HCT116 (cell line): Measurements from ENCODE around the gene PGAM5. TPM values are rescaled to one million over a fixed set of nuclear protein-coding genes. Genes with fewer than 3 reads are reported as not detected.

ENCODE experiments used
- ATAC-seq: fragments of 200-7000 bp; cut with Tn5 transposase; 2 replicates; pipeline ENCODE4 v1.9.1; 2020; ENCODE audit warnings: mild to moderate bottlenecking, moderate library complexity
- BruUV-seq: library from RNA; stranded (reverse); fragments of 400-500 nt; replicated peaks from 2 replicates; lab custom pipeline; 2021; lab: Mats Ljungman, UMichigan
- CTCF ChIA-PET: fragments of 300-600 bp; sonication (Branson Sonifier 250); formaldehyde crosslinking; loops from one replicate; lab custom pipeline; 2021; ENCODE audit warnings: antibody characterized with exemption; lab: Charles Lee
- POLR2A ChIA-PET: fragments of 300-600, 350-600 bp; sonication (Branson Sonifier 250); formaldehyde crosslinking; loops from one replicate; lab custom pipeline; 2021; ENCODE audit warnings: antibody characterized with exemption; lab: Charles Lee
- RAD21 ChIA-PET, 2 experiments: fragments of 300-600 bp; sonication (Branson Sonifier 250); formaldehyde crosslinking; loops; one replicate each; lab custom pipeline; 2023; ENCODE audit warnings: low total read pairs in 2 of 2; ENCODE audit not compliant: uncharacterized antibody in 2 of 2, unreplicated experiment in 2 of 2, low non-redundant PET in 1 of 2; lab: Charles Lee
- DNase-seq: peaks from one replicate; pipeline ENCODE4 v3.0.0-alpha.2; 2010; ENCODE audit warnings: low read depth, low spot score
- H2AFZ ChIP-seq: fragments of 200-600 bp; shearing (Covaris generic), sonication (generic); 2 replicates; pipeline ENCODE4 v1.6.1; 2017; ENCODE audit warnings: low read depth, mixed run types, mixed read lengths, antibody characterized with exemption, low read length; ENCODE audit not compliant: poor library complexity, severe bottlenecking
- H3K27ac ChIP-seq: 2 replicates; pipeline ENCODE4 v1.5.1; 2012; ENCODE audit warnings: low read depth, low read length
- H3K27me3 ChIP-seq: fragments of 200-600 bp; sonication (generic); 2 replicates; pipeline ENCODE4 v1.6.1; 2016; ENCODE audit warnings: mixed run types, low read length, mixed read lengths; ENCODE audit not compliant: insufficient read depth
- H3K36me3 ChIP-seq, 2 experiments: fragments of 200-500 bp in 1 of 2; fragments of 200-600 bp in 1 of 2; sonication (Bioruptor generic) in 1 of 2; sonication (generic) in 1 of 2; 2 replicates each; pipeline versions ENCODE4 v1.5.1 to v1.6.1; 2014 to 2016; ENCODE audit warnings: low read length in 2 of 2, inconsistent platforms in 1 of 2, mixed read lengths in 1 of 2, mixed run types in 1 of 2; ENCODE audit not compliant: insufficient read depth in 2 of 2, control insufficient read depth in 1 of 2
- H3K4me1 ChIP-seq, 2 experiments: fragments of 200-600 bp in 1 of 2; sonication (generic) in 1 of 2; 2 replicates each; pipeline versions ENCODE4 v1.5.1 to v1.6.1; 2012 to 2017; ENCODE audit warnings: low read length in 2 of 2, inconsistent platforms in 1 of 2, mild to moderate bottlenecking in 1 of 2, mixed read lengths in 1 of 2, mixed run types in 1 of 2, moderate library complexity in 1 of 2; ENCODE audit not compliant: insufficient read depth in 2 of 2, control insufficient read depth in 1 of 2
- H3K4me2 ChIP-seq: fragments of 200-600 bp; sonication (generic); 2 replicates; pipeline ENCODE4 v1.6.1; 2017; ENCODE audit warnings: mixed run types, low read length, mixed read lengths
- H3K4me3 ChIP-seq, 2 experiments: fragments of 200-600 bp in 1 of 2; sonication (generic) in 1 of 2; replicated peaks in 1 of 2; 2 replicates each; pipeline ENCODE4 v1.5.1; 2011 to 2016; ENCODE audit warnings: low read length in 2 of 2, control low read depth in 1 of 2, low read depth in 1 of 2, mild to moderate bottlenecking in 1 of 2, mixed read lengths in 1 of 2, mixed run types in 1 of 2
- H3K79me2 ChIP-seq: fragments of 200-600 bp; sonication (generic); 2 replicates; pipeline ENCODE4 v1.6.1; 2017; ENCODE audit warnings: mild to moderate bottlenecking, mixed run types, low read length, moderate library complexity, mixed read lengths; ENCODE audit not compliant: insufficient read depth
- H3K9ac ChIP-seq: fragments of 200-600 bp; sonication (generic); 2 replicates; pipeline ENCODE4 v1.6.1; 2016; ENCODE audit warnings: low read length, mixed read lengths
- H3K9me2 ChIP-seq: fragments of 200-600 bp; sonication (generic), shearing (Covaris generic); 2 replicates; pipeline ENCODE4 v1.6.1; 2017; ENCODE audit warnings: mixed run types, mild to moderate bottlenecking, moderate library complexity; ENCODE audit not compliant: insufficient read depth
- H3K9me3 ChIP-seq, 2 experiments: fragments of 200-500 bp in 1 of 2; fragments of 200-600 bp in 1 of 2; sonication (Bioruptor generic) in 1 of 2; sonication (generic) in 1 of 2; 2 replicates each; pipeline ENCODE4 v1.6.1; 2014 to 2017; ENCODE audit warnings: low read length in 2 of 2, mixed read lengths in 2 of 2, inconsistent platforms in 1 of 2, low read depth in 1 of 2, mild to moderate bottlenecking in 1 of 2, mixed run types in 1 of 2, moderate library complexity in 1 of 2; ENCODE audit not compliant: control insufficient read depth in 1 of 2, insufficient read depth in 1 of 2
- H4K20me1 ChIP-seq: fragments of 200-600 bp; sonication (generic), shearing (Covaris generic); 2 replicates; pipeline ENCODE4 v1.6.1; 2017; ENCODE audit warnings: mixed run types, mild to moderate bottlenecking, moderate library complexity; ENCODE audit not compliant: insufficient read depth
- CEBPB ChIP-seq: IDR thresholded peaks from 2 replicates; pipeline ENCODE4 v1.6.1; 2012; ENCODE audit warnings: low read depth
- EZH2phosphoT487 ChIP-seq: fragments of 200-600 bp; IDR thresholded peaks from 2 replicates; pipeline ENCODE4 v1.6.1; 2018; ENCODE audit warnings: antibody characterized with exemption, borderline replicate concordance
- JUND ChIP-seq: IDR thresholded peaks from 2 replicates; pipeline ENCODE4 v1.6.1; 2012
- RAD21 ChIP-seq: IDR thresholded peaks from 2 replicates; pipeline ENCODE4 v1.6.1; 2012; ENCODE audit warnings: low read depth, mild to moderate bottlenecking
- SRF ChIP-seq: IDR thresholded peaks from 2 replicates; pipeline ENCODE4 v1.6.1; 2012; ENCODE audit warnings: low read depth
- TCF7L2 ChIP-seq: IDR thresholded peaks from 2 replicates; pipeline ENCODE4 v1.7.0; 2011; ENCODE audit warnings: borderline replicate concordance, inconsistent platforms; ENCODE audit not compliant: insufficient read depth, insufficient read length; ENCODE audit errors: extremely low read depth
- ZFX ChIP-seq: fragments of 450-650 bp; IDR thresholded peaks from 2 replicates; pipeline ENCODE4 v1.6.1; 2017
- ZNF274 ChIP-seq: fragments of 200-500 bp; sonication (Bioruptor generic); IDR thresholded peaks from 2 replicates; pipeline ENCODE4 v1.6.1; 2014; ENCODE audit warnings: mild to moderate bottlenecking, low read depth, low read length, inconsistent platforms
- intact Hi-C: fragments of 100-400 bp; cut with micrococcal nuclease; formaldehyde crosslinking; loops from 2 replicates; pipeline ENCODE4 v1.10.0; 2022
- total RNA-seq: library from RNA; stranded (reverse); gene quantifications from one replicate; pipeline ENCODE4 v1.2.1, GENCODE V29; 2021; ENCODE audit not compliant: unreplicated experiment
- TF ChIP-seq, protein P1 (sequence below): IDR thresholded peaks from 2 replicates; pipeline ENCODE4 v1.6.1; 2012
- TF ChIP-seq, protein P2 (sequence below): IDR thresholded peaks from 2 replicates; pipeline ENCODE4 v1.6.1; 2012; ENCODE audit warnings: low read depth

The PGAM5 gene
- total RNA-seq, 1 experiment from 2014 or later = 98.3 TPM

DNA sequence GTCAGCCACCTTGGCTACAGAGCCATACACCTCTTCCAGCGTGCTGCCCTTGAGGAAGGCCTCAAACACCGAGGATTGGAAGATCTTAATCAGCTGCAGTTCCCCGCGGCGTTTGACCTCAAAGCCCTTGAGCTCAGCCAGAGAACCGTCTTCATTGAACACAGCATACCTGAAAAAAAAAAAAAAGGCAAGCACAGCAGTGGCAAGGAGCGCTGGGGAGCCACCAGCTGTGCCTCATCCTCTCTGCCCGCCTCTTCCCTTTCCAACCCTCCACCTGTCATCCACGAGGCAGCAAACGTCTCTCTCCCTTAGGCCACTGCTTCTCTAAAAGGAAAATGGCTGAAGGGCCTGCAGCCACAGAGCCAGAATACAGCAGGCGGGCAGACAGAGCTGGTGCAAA is 49.6 kb upstream of the PGAM5 start (continued):
- TF ChIP-seq TCF7L2 (no peak), EZH2phosphoT487 (no peak)
- TF ChIP-seq, protein P1, sequence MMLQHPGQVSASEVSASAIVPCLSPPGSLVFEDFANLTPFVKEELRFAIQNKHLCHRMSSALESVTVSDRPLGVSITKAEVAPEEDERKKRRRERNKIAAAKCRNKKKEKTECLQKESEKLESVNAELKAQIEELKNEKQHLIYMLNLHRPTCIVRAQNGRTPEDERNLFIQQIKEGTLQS = no peak

- Histone ChIP-seq H3K27ac (no peak overlapping the region), H3K27me3 (no peaks in the 10 kb centered on the region), H3K9ac (no peak overlapping the region), H3K9me2 (no peaks in the 10 kb centered on the region), H4K20me1 (no peaks in the 10 kb centered on the region), H2AFZ (no peak overlapping the region), H3K36me3 (peaks cover 76 to 78% of the 10 kb centered on the region in 2 experiments), H3K4me1 (no peaks in the 10 kb centered on the region), H3K79me2 (0 out of 2 replicates have a peak, but pooled peaks cover 3% of the 10 kb centered on the region), H3K4me2 (no peak overlapping the region), H3K9me3 (no peaks in the 10 kb centered on the region), H3K4me3 (no peak overlapping the region)
- intact Hi-C loops = no loop called here
- ChIA-PET CTCF (no interaction called here), POLR2A (no interaction called here), RAD21 (no interaction called here)
- ATAC-seq = no peak
- BruUV-seq = no TSS peak
- TF ChIP-seq RAD21 = no peak
- TF ChIP-seq JUND = no peak
- no peak for TF ChIP-seq ZFX
- TF ChIP-seq ZNF274 = no peak
- TF ChIP-seq, protein P2, sequence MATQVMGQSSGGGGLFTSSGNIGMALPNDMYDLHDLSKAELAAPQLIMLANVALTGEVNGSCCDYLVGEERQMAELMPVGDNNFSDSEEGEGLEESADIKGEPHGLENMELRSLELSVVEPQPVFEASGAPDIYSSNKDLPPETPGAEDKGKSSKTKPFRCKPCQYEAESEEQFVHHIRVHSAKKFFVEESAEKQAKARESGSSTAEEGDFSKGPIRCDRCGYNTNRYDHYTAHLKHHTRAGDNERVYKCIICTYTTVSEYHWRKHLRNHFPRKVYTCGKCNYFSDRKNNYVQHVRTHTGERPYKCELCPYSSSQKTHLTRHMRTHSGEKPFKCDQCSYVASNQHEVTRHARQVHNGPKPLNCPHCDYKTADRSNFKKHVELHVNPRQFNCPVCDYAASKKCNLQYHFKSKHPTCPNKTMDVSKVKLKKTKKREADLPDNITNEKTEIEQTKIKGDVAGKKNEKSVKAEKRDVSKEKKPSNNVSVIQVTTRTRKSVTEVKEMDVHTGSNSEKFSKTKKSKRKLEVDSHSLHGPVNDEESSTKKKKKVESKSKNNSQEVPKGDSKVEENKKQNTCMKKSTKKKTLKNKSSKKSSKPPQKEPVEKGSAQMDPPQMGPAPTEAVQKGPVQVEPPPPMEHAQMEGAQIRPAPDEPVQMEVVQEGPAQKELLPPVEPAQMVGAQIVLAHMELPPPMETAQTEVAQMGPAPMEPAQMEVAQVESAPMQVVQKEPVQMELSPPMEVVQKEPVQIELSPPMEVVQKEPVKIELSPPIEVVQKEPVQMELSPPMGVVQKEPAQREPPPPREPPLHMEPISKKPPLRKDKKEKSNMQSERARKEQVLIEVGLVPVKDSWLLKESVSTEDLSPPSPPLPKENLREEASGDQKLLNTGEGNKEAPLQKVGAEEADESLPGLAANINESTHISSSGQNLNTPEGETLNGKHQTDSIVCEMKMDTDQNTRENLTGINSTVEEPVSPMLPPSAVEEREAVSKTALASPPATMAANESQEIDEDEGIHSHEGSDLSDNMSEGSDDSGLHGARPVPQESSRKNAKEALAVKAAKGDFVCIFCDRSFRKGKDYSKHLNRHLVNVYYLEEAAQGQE = no peak
- TF ChIP-seq CEBPB = no peak
- TF ChIP-seq SRF = no peak
- DNase-seq = no peak
These were observed 48.7 kb upstream of the PGAM5 start for GRCh38 chr12:132661972-132662371.
